SH-SY5Y (cell line): ENCODE results near the gene PAX2.

Experiments used
- GATA2 ChIP-seq: IDR thresholded peaks from 2 replicates; pipeline ENCODE4 v1.6.1; 2011; ENCODE audit warnings: mild to moderate bottlenecking, low read depth, low read length
- GATA3 ChIP-seq: IDR thresholded peaks from 2 replicates; pipeline ENCODE4 v1.6.1; 2011; ENCODE audit warnings: low read depth, mild to moderate bottlenecking, low read length, moderate library complexity

GRCh38 chr10:100736809-100737354 lies 8.5 kb upstream of the PAX2 start:
- TF ChIP-seq GATA2 = no peak
- TF ChIP-seq GATA3 = no peak
